ENCODE data around the gene EML3.
A peak's percentile ranks its signal among the peaks of the same experiment; 100 is the strongest.
"Not testable (repeated sequence)": the region's sequence is repeated elsewhere in the genome, so short reads cannot be mapped to it uniquely, and the experiment has no call there.

EML3 gene

DNA sequence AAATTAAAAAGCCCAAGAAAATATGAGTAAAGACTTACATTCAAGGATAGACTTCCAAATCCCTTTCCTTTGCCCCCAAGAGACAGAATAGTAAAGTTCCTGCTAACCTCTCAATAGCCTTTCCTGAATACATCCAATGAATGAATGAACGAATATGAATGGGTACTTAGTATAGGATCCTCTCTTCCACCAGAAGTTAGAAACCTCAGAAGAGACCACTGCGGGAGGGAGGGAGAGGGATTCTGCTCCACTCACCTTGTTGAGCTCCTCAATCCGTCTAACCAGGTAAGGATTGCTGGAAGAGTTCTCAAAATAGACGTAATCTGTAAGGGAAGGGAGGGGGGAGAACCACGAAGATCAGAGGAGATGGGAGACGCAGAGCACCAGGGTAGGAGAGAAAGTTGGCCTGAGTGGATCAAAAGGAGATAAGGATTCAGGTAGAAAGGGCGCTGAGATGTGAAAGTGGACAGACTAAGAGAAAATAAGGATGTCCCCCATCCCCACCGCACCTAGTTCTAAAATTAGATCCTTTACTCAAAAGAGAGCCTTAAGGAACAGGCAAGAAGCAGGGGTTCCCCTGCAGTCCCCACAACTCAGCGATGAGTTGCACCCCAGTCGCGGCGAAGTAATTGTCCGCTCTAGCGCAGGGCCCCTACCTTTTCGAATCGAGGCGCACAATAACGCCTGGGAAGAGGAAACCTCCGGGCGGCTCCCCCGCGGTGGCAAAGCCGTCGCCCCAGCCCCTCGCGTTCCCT lies 12.0 kb downstream of the EML3 start:
- no peak for DNase-seq (ENCODE audit: low read depth, low spot score)

DNA sequence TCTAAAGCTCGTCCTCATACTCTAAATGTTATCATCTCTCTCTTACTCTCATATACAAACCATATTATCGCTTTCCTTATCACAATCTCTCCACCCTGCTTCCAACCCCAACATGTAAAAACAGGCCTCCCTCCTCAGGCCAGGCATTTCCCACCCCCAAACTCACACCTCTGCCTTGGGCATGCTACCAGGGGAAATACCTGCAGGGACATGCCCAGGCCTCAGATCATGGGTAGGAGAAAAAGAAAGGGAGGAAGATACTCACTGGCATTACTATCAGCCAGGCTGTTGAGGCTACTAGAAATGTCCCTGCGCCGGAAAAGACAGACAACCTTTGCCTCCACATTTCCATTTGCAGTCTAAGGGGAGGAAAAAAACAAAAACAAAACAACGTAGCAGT lies 12.7 kb downstream of the EML3 start:
- no peak for DNase-seq (ENCODE audit: low read depth, low spot score)

DNA sequence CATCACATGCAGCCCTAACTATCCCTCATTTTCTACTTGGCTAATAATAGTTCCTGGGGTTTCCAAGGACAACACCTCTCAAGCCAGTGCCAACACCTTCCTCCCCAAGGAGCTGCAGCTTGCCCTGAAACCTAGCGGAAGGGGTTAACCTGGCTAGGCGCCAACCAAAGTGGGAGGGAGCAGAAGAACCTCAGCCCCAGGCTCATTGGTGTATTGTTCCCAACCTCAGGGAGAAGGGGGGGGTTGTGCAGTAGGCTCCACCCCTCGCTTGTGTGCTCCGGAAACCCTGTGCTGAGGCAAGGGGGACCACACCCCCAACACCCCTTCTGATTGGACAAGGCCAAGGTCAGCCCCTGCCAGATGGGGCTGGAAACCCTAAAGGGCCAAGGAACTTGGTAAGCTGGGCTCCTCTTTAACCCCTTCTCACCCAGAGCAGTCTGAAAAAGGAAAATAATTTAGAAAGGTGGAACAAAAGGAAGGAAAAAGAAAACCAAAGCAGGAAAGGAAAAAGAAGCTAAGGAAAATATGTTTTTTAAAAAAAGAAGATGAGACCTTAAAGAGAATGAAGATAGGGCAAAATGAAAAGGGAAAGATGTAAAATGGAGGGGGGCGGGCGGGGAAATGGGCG lies 13.4 kb downstream of the EML3 start:
- DNase-seq (ENCODE audit: low read depth, low spot score): peak; percentile 97

DNA sequence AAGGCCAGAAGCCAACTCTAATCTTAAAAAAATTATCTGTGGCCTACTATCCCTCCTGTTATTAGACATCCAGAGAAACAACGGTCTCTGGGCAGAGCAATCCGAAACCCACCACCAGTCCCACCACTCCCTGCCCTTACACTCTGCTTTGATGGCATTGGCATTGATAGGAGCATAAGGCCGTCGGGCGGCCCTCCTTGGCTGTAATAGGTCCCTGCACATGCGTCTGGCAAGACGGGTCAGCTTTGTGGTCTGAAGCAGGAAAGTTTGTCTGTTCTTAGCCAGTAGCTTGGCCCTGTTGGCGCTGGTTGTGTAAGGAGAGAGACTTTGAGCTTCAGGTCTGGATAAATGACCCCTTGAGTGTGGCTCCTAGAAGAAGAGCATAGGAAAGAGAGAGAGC lies 17.5 kb downstream of the EML3 start:
- DNase-seq (ENCODE audit: low read depth, low spot score): no peak

DNA sequence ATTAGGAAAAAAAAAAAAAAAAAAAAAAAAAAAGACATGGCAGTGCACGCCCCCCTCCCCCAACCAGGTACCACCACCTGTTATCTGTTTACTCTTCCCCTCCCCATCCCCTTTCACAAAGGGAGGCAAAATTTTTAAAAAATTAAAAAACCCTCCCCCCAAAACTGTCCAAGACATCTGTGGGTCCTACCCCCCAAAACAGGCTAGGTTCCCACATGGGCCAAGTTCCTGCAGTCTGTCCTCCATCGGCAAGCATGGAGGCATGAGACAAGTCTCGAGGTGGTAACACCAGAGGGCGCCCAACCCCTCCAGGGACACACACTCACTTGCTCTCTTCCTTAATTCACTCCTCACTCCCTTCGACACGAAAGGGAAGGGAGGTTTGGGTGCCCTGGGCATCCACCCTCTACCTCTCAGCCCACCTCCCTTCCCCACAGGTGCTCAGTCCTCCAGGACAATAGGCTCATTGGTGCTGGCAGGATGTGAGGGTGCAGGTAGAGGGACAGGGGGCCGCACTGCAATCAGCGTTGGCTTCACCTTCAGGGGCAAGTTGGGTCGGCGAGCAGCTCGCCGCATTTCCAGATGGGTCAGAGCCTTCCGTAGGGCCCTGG lies 19.0 kb downstream of the EML3 start:
- no peak for DNase-seq (ENCODE audit: low read depth, low spot score)

DNA sequence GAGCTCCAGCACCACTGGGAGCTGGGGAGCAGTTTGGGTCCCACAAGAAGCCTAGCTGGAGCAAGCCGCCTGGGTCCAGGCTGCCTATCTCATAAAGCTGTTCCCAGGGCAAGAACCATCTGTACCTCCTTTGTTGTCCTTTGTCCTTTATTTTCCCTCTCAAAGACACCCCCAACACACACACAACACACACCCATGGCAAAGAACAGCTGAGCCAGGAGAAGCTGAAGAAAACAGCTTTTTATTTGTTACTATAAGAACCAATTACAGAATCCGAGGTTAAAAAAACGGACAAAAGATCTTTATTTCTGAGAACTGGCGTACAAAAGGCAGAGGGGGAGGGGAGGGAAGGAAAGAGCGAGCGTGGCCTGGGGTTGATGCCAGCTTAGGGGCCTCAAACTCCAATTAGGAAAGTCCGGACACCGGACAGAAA lies 19.6 kb downstream of the EML3 start:
- no peak for DNase-seq (ENCODE audit: low read depth, low spot score)

DNA sequence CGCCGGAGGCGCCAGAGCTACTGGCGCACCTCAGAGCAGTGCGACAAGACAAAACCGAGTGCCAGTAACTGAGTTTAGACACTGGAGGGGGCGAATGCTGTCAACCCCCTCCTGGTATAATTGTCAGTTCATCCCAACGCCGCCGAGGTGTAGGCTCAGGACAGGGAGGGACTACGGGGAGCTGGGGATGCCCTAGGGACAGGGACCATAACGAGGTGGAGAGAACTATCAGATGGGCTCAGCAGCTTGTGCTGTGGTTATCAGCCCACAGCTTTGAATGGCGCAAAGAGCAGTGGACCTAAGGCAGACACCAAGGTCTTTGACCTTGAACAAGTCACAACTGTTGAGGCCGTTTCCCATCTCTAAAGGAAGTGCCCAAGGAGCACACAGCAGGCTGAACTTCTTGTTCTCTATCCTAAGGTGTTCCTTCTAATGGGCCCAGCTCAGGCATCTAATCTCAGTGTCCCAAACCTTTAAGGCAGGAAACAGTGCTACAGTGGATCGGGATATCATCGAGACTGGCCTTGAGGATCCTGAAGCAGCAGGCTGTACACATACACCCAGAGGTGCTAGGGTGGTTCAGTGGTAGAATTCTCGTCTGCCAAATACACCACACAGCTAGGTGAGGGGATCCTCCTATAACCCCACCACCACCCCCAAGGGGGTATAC lies 20.3 kb downstream of the EML3 start:
- DNase-seq (ENCODE audit: low read depth, low spot score): no peak

DNA sequence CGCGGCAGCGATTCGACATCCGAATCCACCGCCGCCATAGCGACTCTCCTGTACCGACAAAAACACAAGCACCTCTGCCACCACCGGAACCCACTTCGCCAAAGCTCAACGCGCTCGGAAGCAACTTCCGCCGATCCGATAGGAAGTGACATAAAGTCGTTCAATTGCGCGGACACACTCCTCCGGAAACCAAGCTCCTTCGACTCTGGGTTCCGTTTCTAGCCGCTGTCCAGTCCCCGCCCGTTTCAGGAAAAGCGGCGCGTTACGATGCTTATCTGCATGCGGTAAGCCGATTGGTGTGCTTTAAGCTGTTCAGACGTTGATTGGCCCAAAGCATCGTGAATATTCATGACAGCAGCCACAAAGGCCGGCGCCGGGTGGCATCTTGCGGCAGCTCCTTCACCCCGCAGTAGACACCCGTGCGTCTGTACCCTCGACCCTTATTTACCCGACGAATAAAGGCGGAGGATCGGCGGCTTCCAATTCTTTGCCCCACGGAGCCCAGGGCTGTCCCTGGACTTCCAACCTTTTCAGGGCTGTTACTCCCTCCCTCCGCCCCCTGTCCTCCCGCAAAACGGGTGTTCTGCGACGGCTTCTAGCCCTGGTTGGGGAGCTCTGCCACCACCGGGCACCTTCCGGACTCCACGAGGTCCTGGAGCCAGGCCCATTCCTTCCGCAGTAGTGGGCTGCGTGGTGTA lies 21.0 kb downstream of the EML3 start, which contains the start of gene TUT1:
Gene TUT1, minus strand, starts transcription at position 76 of the 698 bp plus-strand sequence. Its CDS starts 38 bp downstream, at position 38.
- DNase-seq (ENCODE audit: low read depth, low spot score): peak; percentile 99

DNA sequence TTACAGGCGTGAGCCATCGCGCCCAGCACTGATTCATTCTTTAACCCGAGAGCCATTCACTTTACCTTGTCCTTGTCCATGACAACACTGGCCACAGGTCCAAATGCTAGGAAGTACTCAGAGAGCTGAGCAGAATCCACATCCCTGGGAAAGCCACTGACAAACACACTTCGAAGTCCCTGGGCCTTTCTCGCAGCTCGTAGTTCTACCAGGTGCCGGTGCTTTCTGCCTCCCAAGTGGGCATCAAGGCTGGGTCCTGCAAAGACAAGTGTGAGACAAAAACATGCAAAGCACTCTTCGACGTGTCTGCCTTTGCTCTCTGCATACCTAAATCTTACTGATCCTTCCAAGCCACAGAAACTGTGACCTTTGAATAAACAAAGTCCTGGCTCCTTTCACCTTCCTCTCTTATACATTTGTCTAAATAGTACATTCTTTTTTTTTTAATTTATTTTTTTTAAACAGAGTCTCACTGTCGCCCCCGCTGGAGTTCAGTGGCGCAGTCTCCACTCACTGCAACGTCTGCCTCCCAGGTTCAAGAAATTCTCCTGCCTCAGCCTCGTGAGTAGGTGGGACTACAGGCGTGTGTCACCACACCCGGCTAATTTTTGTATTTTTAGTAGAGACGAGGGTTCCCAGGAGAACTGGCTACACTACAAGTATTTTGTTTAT lies 23.5 kb downstream of the EML3 start:
- DNase-seq (ENCODE audit: low read depth, low spot score): no peak

DNA sequence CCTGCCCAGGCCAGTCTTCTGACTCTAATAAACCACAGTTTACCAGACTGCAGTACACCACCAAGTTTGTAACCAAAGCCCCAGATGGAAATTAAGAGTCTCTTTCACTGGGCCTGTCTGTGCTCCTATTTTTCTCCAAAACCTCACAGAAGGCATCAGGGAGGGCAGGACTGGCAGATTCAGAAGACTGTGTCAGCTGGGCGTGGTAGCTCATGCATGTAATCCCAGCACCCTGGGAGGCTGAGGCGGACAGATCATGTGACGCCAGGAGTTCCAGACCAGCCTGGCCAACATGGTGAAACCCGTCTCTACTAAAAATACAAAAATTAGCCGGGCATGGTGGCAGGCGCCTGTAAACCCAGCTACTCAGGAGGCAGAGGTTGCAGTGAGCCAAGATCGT lies 27.2 kb downstream of the EML3 start:
- not testable (repeated sequence) for DNase-seq (ENCODE audit: low read depth, low spot score)

DNA sequence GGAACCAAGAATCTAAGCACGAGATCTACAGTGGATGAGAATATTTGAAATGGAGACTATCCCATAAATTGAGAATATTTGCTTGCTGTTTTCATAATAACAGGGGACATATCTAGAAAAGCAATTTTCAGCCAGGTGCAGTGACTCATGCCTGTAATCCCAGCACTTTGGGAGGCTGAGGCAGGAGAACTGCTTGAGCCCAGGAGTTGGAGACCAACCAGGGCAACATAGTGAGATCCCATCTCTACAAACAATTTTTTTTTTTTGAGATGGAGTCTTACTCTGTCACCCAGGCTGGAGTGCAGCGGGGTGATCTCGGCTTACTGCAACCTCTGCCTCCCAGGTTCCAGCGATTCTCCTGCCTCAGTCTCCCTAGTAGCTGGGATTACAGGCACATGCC lies 30.8 kb downstream of the EML3 start:
- DNase-seq (ENCODE audit: low read depth, low spot score): not testable (repeated sequence)

DNA sequence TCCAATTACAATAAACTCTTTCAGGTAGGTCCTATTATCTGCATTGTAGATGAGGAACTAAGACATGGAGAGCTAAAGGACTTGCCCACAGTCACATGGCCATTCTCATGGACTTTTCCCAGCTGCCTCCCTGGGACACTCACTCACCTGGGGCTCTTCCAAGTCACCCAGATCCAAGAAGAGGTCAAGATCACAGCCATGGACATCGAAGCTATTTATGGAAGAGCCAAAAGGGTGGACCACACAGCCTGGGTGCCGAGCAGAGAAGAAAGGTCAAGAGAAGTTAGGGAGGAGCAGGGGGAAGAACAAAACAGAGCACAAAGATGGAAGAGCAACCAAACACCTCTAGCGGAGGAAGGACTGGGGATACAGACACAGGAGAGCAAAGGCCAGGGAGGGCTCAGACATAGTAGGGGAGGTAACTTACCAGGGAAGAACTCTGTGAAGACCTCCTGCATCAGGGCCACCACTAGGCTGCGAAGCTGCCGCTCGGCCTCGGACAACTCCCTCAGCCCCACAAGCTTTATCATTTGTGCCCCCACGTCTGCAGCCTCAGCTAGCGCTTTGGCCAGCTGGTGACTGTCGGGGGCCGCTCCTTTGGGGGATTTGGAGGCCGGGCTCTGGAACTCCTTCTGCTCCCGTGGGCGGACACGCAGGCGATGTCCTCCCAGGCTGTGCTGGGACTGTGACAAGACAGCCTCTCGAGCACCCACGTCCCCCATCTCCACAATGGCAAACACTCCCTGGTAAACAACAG lies 31.4 kb downstream of the EML3 start:
- no peak for DNase-seq (ENCODE audit: low read depth, low spot score)

DNA sequence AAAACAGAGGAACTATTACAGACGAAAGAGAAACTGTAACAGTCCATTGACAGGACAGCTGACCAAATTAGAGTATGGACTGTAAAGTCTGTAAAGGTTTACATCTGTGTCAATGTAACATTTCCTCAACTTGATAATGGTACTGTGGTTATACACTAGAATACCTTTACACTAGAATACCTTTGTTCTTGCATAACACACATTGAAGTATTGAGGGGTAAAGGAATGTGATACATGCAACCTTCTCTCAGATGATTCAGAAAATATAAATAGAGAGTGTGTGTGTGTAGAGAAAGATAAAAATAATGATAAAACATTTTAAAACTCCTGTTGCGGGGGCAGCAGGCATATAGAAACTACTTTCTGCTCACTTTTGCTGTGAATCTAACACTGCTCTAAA lies 33.3 kb downstream of the EML3 start:
- no peak for DNase-seq (ENCODE audit: low read depth, low spot score)

DNA sequence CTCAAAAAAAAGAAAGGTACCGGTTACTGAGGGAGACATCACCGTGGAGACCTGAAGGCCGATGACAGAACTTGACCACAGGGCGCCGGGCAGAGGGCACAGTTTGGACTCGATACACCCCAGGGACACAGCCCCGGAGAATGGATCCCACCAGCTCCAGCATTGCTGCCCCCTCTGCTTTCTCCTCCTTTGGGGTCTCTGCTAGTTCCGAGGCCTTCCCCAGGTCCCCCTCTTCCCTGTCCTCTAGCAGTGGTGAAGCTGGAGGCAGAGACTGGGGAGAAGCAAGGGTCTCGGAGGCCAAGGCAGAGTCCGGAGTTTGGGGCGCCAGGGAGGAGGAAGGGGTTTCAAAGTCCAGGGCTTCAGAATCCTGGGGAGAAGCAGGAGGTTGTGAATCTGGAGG lies 34.0 kb downstream of the EML3 start:
- no peak for DNase-seq (ENCODE audit: low read depth, low spot score)

DNA sequence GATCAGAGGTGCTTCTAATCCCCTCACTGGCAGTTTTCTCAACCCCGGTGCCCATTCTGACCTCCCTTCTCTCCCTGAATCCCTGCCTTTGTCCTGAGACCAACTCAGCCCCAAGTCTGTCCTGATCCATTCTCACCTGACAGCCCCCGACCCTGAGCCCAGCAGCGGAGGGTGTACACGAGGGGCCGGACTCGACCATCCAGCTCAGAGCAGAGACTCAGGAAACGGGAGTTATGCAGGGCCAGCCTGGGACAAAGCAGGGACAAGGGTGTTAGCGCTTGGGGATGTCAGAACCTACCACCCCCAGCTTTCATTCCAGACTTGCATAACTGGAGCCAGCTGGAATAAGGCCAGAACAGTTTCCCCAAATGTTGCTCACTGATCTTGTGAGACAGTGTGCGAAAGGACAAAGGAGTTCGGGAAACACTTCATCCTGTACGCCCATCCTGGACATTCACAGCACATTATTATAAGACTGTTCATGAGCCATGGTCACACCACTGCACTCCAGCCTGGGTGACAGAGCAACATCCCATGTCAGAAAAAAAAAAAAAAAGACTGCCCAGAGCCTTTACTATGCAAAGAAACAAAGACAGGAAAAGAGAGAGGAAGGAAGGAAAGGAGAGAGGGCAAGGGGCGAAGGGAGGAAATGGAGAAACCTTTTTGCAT lies 35.4 kb downstream of the EML3 start:
- DNase-seq (ENCODE audit: low read depth, low spot score): no peak

DNA sequence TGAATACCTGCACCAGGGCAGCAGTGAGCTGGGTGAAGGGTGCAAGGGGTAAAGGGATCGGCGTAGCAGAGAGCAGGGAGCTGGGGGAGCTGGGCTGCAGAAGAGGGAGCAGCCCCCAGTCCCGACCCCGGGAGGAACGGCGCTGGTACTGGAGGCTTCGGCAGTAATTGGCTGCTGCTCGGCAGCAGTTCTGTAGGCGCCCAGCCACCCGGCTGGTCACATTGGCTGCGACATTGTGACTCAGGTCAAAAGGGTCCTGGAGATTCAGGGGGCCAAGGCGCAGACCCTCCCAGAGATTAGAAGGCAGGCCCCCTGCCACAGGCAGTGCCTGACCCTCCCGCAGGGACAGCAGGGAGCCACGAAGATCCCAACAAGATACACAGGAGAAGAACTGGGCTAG lies 36.7 kb downstream of the EML3 start:
- DNase-seq (ENCODE audit: low read depth, low spot score): no peak

DNA sequence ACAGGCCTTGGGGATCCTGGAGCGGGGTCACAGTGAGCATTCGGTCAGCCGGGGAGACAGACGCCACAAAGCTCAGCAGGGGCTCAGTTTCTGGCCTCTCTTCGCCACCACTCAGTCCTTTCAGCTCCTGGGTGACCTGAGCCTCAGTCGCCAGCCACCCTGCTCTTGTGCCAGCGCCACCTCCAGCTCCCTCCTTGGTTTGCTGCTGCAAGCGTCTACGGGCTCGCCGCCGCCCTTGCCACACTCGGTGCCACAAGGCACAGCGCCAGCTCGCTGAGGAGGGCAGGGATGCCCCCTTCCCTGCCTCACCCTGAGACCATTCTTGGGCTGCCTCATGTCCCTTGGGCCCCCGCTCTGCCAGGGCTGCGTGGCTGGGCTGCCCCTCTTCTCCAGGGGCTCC lies 37.4 kb downstream of the EML3 start:
- DNase-seq (ENCODE audit: low read depth, low spot score): no peak

DNA sequence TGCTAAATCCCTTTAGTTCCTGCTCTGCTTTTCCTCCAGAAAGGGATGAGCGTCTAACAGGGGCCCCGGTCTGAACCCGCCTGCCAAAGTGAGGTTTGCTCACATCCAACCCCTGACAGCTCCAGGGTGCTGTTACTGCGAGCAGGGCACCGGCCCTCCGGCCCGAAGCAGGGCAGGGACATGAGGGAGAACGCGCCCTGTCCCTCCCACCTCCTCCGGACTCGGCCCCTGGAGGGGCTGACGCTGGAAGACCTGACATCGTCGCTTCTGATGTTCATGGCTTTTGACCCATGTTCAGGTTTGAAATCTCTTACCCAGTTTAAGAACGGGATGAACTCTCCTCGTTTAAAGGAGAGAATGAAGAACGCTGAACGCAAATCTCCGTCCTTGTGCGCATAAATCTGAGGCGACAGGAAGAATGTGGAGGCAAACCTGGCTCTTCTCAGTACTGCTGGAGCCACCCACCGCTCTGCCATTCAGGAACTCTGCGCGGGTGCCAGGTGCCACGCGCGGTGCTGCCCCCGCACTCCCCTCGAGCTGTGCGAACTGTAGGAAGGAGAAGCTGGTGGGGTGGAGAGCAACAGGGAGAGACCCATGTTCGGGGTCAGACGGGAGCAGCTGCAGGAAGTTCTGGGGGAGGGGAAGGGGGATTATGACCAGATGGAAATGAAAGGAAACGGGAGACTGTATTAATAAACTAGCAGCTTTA lies 38.1 kb downstream of the EML3 start:
- DNase-seq (ENCODE audit: low read depth, low spot score): no peak

All from iPS DF 19.7 (cell line).